Measurements from ENCODE around the gene GLDC.

DNA sequence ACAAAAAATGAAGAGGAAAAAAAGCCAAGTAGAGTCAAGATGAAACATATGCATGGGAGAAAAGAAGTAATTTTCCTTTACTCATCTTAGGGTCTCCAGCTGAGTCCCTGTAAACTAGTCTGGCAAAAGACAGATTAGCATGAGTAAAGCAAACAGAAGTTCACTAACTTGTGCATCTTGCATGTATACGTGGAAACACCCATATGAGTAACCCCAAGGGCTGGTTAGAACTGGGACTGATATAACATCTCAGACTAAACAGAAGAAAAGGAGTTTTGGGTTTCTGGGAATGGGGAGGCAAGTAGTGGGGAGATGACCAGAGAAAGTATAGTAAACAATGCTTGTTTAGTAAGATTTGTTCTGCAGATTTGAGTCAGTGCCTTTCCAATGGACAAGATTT, 20.1 kb upstream of the GLDC start:
- TF ChIP-seq REST (IDR thresholded peaks at IDR 0.05; ENCODE audit: insufficient read depth in 1 of 2, low read depth in 2 of 2, low read length in 2 of 2) = no peak
- TF ChIP-seq POLR2AphosphoS5 (IDR thresholded peaks at IDR 0.05; ENCODE audit: low read depth, low read length) = no peak
- TF ChIP-seq TAF1 (IDR thresholded peaks at IDR 0.05; ENCODE audit: borderline replicate concordance, insufficient read depth, low read length) = no peak
